H9 (cell line): ENCODE measurements around the gene CYTL1. TPM values are rescaled to one million over a fixed set of nuclear protein-coding genes. Genes with fewer than 3 reads are reported as not detected.

Experiments used
- DNase-seq: peaks from one replicate; pipeline ENCODE4 v3.0.0-alpha.2; 2017
- H2AFZ ChIP-seq: one replicate; pipeline ENCODE4 v1.6.1; 2013; ENCODE audit warnings: mild to moderate bottlenecking, low read length, control low read depth, moderate library complexity
- H2AK5ac ChIP-seq: 2 replicates; pipeline ENCODE4 v1.6.1; 2013; ENCODE audit warnings: low read length, control low read depth, mixed read lengths; ENCODE audit not compliant: insufficient read length
- H2BK120ac ChIP-seq: one replicate; pipeline ENCODE4 v1.6.1; 2013; ENCODE audit warnings: low read depth, mild to moderate bottlenecking, low read length, control low read depth, inconsistent platforms; ENCODE audit not compliant: poor library complexity, severe bottlenecking
- H2BK12ac ChIP-seq: 2 replicates; pipeline ENCODE4 v1.6.1; 2013; ENCODE audit warnings: low read length, control low read depth, mixed read lengths, low read depth; ENCODE audit not compliant: insufficient read length
- H2BK15ac ChIP-seq: 2 replicates; pipeline ENCODE4 v1.6.1; 2013; ENCODE audit warnings: low read depth, low read length, control low read depth
- H2BK20ac ChIP-seq: one replicate; pipeline ENCODE4 v1.6.1; 2013; ENCODE audit warnings: low read depth, mild to moderate bottlenecking, low read length, control low read depth, inconsistent platforms; ENCODE audit not compliant: poor library complexity, severe bottlenecking
- H2BK5ac ChIP-seq: 2 replicates; pipeline ENCODE4 v1.6.1; 2013; ENCODE audit warnings: low read length, control low read depth, mixed read lengths; ENCODE audit not compliant: insufficient read length
- H3K14ac ChIP-seq: 2 replicates; pipeline ENCODE4 v1.6.1; 2013; ENCODE audit warnings: low read length, control low read depth; ENCODE audit not compliant: insufficient read depth
- H3K18ac ChIP-seq: 2 replicates; pipeline ENCODE4 v1.6.1; 2013; ENCODE audit warnings: low read depth, mild to moderate bottlenecking, mixed read lengths, low read length, control low read depth; ENCODE audit not compliant: insufficient read length
- H3K23ac ChIP-seq: 2 replicates; pipeline ENCODE4 v1.6.1; 2013; ENCODE audit warnings: low read length, control low read depth, mixed read lengths, low read depth; ENCODE audit not compliant: insufficient read length
- H3K23me2 ChIP-seq: 2 replicates; pipeline ENCODE4 v1.6.1; 2013; ENCODE audit warnings: low read depth, mild to moderate bottlenecking, mixed read lengths, low read length, control low read depth; ENCODE audit not compliant: insufficient read length, poor library complexity, severe bottlenecking
- H3K27ac ChIP-seq: 2 replicates; pipeline ENCODE4 v1.5.1; 2013; ENCODE audit warnings: low read length, control low read depth, mixed read lengths, low read depth; ENCODE audit not compliant: insufficient read length
- H3K27me3 ChIP-seq: 2 replicates; pipeline ENCODE4 v1.6.1; 2013; ENCODE audit warnings: low read length, control low read depth, inconsistent platforms; ENCODE audit not compliant: insufficient read depth
- H3K4ac ChIP-seq: 2 replicates; pipeline ENCODE4 v1.6.1; 2013; ENCODE audit warnings: low read depth, mild to moderate bottlenecking, control low read depth, inconsistent platforms, low read length, moderate library complexity
- H3K4me1 ChIP-seq: 2 replicates; pipeline ENCODE4 v1.6.1; 2013; ENCODE audit warnings: low read length, control low read depth, inconsistent platforms; ENCODE audit not compliant: insufficient read depth
- H3K4me2 ChIP-seq: 2 replicates; pipeline ENCODE4 v1.6.1; 2013; ENCODE audit warnings: low read length, control low read depth, mixed read lengths; ENCODE audit not compliant: insufficient read length, insufficient read depth
- H3K56ac ChIP-seq: 2 replicates; pipeline ENCODE4 v1.6.1; 2013; ENCODE audit warnings: low read depth, mild to moderate bottlenecking, mixed read lengths, low read length, control low read depth; ENCODE audit not compliant: insufficient read length
- H3K79me1 ChIP-seq: 2 replicates; pipeline ENCODE4 v1.6.1; 2013; ENCODE audit warnings: low read depth, mild to moderate bottlenecking, moderate library complexity, low read length, control low read depth, inconsistent platforms; ENCODE audit not compliant: insufficient read depth, poor library complexity, severe bottlenecking
- H3K79me2 ChIP-seq: 2 replicates; pipeline ENCODE4 v1.6.1; 2013; ENCODE audit warnings: low read length, control low read depth, inconsistent platforms; ENCODE audit not compliant: insufficient read depth
- H3K9ac ChIP-seq: 2 replicates; pipeline ENCODE4 v1.6.1; 2013; ENCODE audit warnings: low read length, control low read depth, mixed read lengths; ENCODE audit not compliant: insufficient read length; ENCODE audit errors: extremely low read depth
- H3K9me3 ChIP-seq: one replicate; pipeline ENCODE4 v1.6.1; 2013; ENCODE audit warnings: low read depth, low read length, inconsistent platforms; ENCODE audit not compliant: control insufficient read depth
- H3T11ph ChIP-seq: one replicate; pipeline ENCODE4 v1.6.1; 2013; ENCODE audit warnings: mild to moderate bottlenecking, low read length, control low read depth, inconsistent platforms
- H4K20me1 ChIP-seq: one replicate; pipeline ENCODE4 v1.6.1; 2013; ENCODE audit not compliant: control insufficient read depth, insufficient read length, insufficient read depth
- H4K5ac ChIP-seq: 2 replicates; pipeline ENCODE4 v1.6.1; 2013; ENCODE audit warnings: low read depth, mild to moderate bottlenecking, mixed read lengths, low read length, control low read depth; ENCODE audit not compliant: insufficient read length
- H4K8ac ChIP-seq: replicated peaks from 2 replicates; pipeline ENCODE4 v1.6.1; 2013; ENCODE audit warnings: low read length, control low read depth, mixed read lengths, low read depth; ENCODE audit not compliant: insufficient read length
- H4K91ac ChIP-seq: 2 replicates; pipeline ENCODE4 v1.6.1; 2013; ENCODE audit warnings: low read depth, mild to moderate bottlenecking, moderate library complexity, mixed read lengths, low read length, control low read depth; ENCODE audit not compliant: insufficient read length
- H3K27ac Mint-ChIP-seq, 3 experiments: 2 replicates in 2 of 3; 3 replicates in 1 of 3; pipeline ENCODE4 v1.8.0; 2020 to 2021; ENCODE audit warnings: mixed read lengths in 3 of 3, mild to moderate bottlenecking in 1 of 3, moderate library complexity in 1 of 3
- H3K27me3 Mint-ChIP-seq: 2 replicates; pipeline ENCODE4 v1.8.0; 2021; ENCODE audit warnings: low read depth, mild to moderate bottlenecking, moderate library complexity, mixed read lengths
- H3K36me3 Mint-ChIP-seq, 3 experiments: 2 replicates in 2 of 3; 3 replicates in 1 of 3; pipeline ENCODE4 v1.8.0; 2020 to 2021; ENCODE audit warnings: low read depth in 3 of 3, mixed read lengths in 3 of 3; ENCODE audit not compliant: insufficient read depth in 1 of 3
- H3K4me1 Mint-ChIP-seq, 2 experiments: 2 replicates each; pipeline ENCODE4 v1.8.0; 2020; ENCODE audit warnings: mixed read lengths in 2 of 2
- H3K4me3 Mint-ChIP-seq, 2 experiments: 2 replicates in 1 of 2; 3 replicates in 1 of 2; pipeline ENCODE4 v1.8.0; 2020 to 2021; ENCODE audit warnings: mild to moderate bottlenecking in 2 of 2, mixed read lengths in 2 of 2, moderate library complexity in 1 of 2
- H3K9me3 Mint-ChIP-seq, 2 experiments: 2 replicates in 1 of 2; 3 replicates in 1 of 2; pipeline ENCODE4 v1.8.0; 2020; ENCODE audit warnings: mild to moderate bottlenecking in 2 of 2, mixed read lengths in 2 of 2, moderate library complexity in 1 of 2
- WGBS: extraction: QIAGEN DNeasy Blood & Tissue Kit; methylation state at CpG from one replicate; pipeline ENCODE4 v1.1.7; 2013; ENCODE audit warnings: missing lambda C conversion rate, low lambda C conversion rate, mixed read lengths; ENCODE audit not compliant: insufficient read length; ENCODE audit errors: extremely low coverage; 5-methylcytosine and 5-hydroxymethylcytosine counted together
- total RNA-seq: library from RNA; stranded (reverse); gene quantifications from 2 replicates; pipeline ENCODE4 v1.2.1, GENCODE V29; 2021
- TF ChIP-seq, protein P1 (sequence below): fragments of 200-600 bp; sonication (generic); conservative IDR thresholded peaks from 3 replicates; pipeline ENCODE4 v1.8.0; 2021; ENCODE audit warnings: antibody characterized with exemption, mild to moderate bottlenecking

CYTL1 gene
- total RNA-seq, 1 experiment from 2014 or later = 1.7 TPM

- Histone ChIP-seq H3K23ac (no peak overlapping the region), H3K27me3 (no peaks in the 10 kb centered on the region), H2BK20ac (no peak overlapping the region), H3K14ac (no peak overlapping the region), H4K20me1 (no peaks in the 10 kb centered on the region), H3K79me2 (no peaks in the 10 kb centered on the region), H3K18ac (no peak overlapping the region), H2AK5ac (no peak overlapping the region), H3K56ac (no peak overlapping the region), H3K27ac (no peak overlapping the region), H3K9ac (no peak overlapping the region), H4K8ac (no peak overlapping the region), H3K4ac (no peak overlapping the region), H2AFZ (no peak overlapping the region), H2BK120ac (no peak overlapping the region), H2BK5ac (no peak overlapping the region), H3K9me3 (no peaks in the 10 kb centered on the region), H2BK12ac (no peak overlapping the region), H3K4me1 (no peaks in the 10 kb centered on the region), H3K79me1 (no peaks in the 10 kb centered on the region), H3T11ph (no peak overlapping the region), H2BK15ac (no peak overlapping the region), H4K91ac (no peak overlapping the region), H3K4me2 (no peak overlapping the region), H4K5ac (no peak overlapping the region), H3K23me2 (no peaks in the 10 kb centered on the region)
- DNase-seq = no peak
- Mint-ChIP-seq H3K4me1 (peaks cover 5 to 7% of the 10 kb centered on the region in 2 experiments; a peak in 2 of 4 replicates), H3K27ac (no peak overlapping the region), H3K36me3 (no peaks in the 10 kb centered on the region), H3K9me3 (no peaks in the 10 kb centered on the region), H3K4me3 (no peak overlapping the region), H3K27me3 (peaks cover 5% of the 10 kb centered on the region; the same call in 1 of the 2 replicates)
- TF ChIP-seq, protein P1, sequence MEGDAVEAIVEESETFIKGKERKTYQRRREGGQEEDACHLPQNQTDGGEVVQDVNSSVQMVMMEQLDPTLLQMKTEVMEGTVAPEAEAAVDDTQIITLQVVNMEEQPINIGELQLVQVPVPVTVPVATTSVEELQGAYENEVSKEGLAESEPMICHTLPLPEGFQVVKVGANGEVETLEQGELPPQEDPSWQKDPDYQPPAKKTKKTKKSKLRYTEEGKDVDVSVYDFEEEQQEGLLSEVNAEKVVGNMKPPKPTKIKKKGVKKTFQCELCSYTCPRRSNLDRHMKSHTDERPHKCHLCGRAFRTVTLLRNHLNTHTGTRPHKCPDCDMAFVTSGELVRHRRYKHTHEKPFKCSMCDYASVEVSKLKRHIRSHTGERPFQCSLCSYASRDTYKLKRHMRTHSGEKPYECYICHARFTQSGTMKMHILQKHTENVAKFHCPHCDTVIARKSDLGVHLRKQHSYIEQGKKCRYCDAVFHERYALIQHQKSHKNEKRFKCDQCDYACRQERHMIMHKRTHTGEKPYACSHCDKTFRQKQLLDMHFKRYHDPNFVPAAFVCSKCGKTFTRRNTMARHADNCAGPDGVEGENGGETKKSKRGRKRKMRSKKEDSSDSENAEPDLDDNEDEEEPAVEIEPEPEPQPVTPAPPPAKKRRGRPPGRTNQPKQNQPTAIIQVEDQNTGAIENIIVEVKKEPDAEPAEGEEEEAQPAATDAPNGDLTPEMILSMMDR = no peak
- WGBS = no CpG with 5 or more reads among the region's 8 CpGs
Measured at GRCh38 chr4:5037553-5038551, 18.6 kb upstream of the CYTL1 start.
